Astrocyte (in vitro differentiated cells and primary cell): ENCODE results near the gene CTIF. TPM values are rescaled to one million over a fixed set of nuclear protein-coding genes. Genes with fewer than 3 reads are reported as not detected.

Source experiments
- DNase-seq: peaks from one replicate; pipeline ENCODE4 v3.0.0-alpha.2; 2010; ENCODE audit warnings: low read depth
- FAIRE-seq: peaks from 2 replicates; lab custom pipeline; 2011; peaks lifted over from hg19 to GRCh38; lab: Jason Lieb, UNC
- H2AFZ ChIP-seq: 2 replicates; pipeline ENCODE4 v1.6.0; 2012; ENCODE audit warnings: low read depth, low read length, inconsistent platforms
- H3K27ac ChIP-seq: 2 replicates; pipeline ENCODE4 v1.5.1; 2011; ENCODE audit warnings: low read depth, low read length, inconsistent platforms
- H3K27me3 ChIP-seq: 2 replicates; pipeline ENCODE4 v1.6.0; 2011; ENCODE audit warnings: low read length, inconsistent platforms; ENCODE audit not compliant: insufficient read depth
- H3K36me3 ChIP-seq: 2 replicates; pipeline ENCODE4 v1.5.1; 2011; ENCODE audit warnings: low read length, inconsistent platforms; ENCODE audit not compliant: insufficient read depth
- H3K4me1 ChIP-seq: 2 replicates; pipeline ENCODE4 v1.5.1; 2011; ENCODE audit warnings: low read length, inconsistent platforms; ENCODE audit not compliant: insufficient read depth
- H3K4me2 ChIP-seq: 2 replicates; pipeline ENCODE4 v1.6.0; 2012; ENCODE audit warnings: low read length, inconsistent platforms
- H3K4me3 ChIP-seq: 2 replicates; pipeline ENCODE4 v1.5.1; 2011; ENCODE audit warnings: low read depth, mild to moderate bottlenecking, low read length, inconsistent platforms; ENCODE audit not compliant: insufficient read depth
- H3K79me2 ChIP-seq: 2 replicates; pipeline ENCODE4 v1.6.0; 2012; ENCODE audit warnings: mild to moderate bottlenecking, low read length, inconsistent platforms; ENCODE audit not compliant: insufficient read depth
- H3K9ac ChIP-seq: 2 replicates; pipeline ENCODE4 v1.6.0; 2012; ENCODE audit warnings: mild to moderate bottlenecking, low read length, inconsistent platforms
- H3K9me3 ChIP-seq: 2 replicates; pipeline ENCODE4 v1.5.1; 2012; ENCODE audit warnings: low read depth, mild to moderate bottlenecking, low read length, inconsistent platforms; ENCODE audit not compliant: insufficient read depth
- H4K20me1 ChIP-seq: 2 replicates; pipeline ENCODE4 v1.6.0; 2012; ENCODE audit warnings: low read length, inconsistent platforms; ENCODE audit not compliant: insufficient read depth
- H3K27ac Mint-ChIP-seq: one replicate; pipeline ENCODE4 v1.8.0; 2021; ENCODE audit warnings: mild to moderate bottlenecking, mixed read lengths; ENCODE audit not compliant: unreplicated experiment
- H3K27me3 Mint-ChIP-seq: one replicate; pipeline ENCODE4 v1.8.0; 2021; ENCODE audit warnings: low read depth, mixed read lengths; ENCODE audit not compliant: unreplicated experiment
- H3K36me3 Mint-ChIP-seq: one replicate; pipeline ENCODE4 v1.8.0; 2021; ENCODE audit warnings: low read depth, mixed read lengths; ENCODE audit not compliant: unreplicated experiment
- H3K4me1 Mint-ChIP-seq: one replicate; pipeline ENCODE4 v1.8.0; 2021; ENCODE audit warnings: low read depth, mixed read lengths; ENCODE audit not compliant: unreplicated experiment
- H3K4me3 Mint-ChIP-seq: one replicate; pipeline ENCODE4 v1.8.0; 2021; ENCODE audit warnings: mild to moderate bottlenecking, moderate library complexity, mixed read lengths; ENCODE audit not compliant: unreplicated experiment
- H3K9me3 Mint-ChIP-seq: one replicate; pipeline ENCODE4 v1.8.0; 2021; ENCODE audit warnings: mild to moderate bottlenecking, mixed read lengths; ENCODE audit not compliant: unreplicated experiment
- EZH2 ChIP-seq: IDR thresholded peaks from 2 replicates; pipeline ENCODE4 v1.6.1; 2012; ENCODE audit warnings: mild to moderate bottlenecking, low read length, inconsistent platforms; ENCODE audit not compliant: insufficient read depth
- total RNA-seq: library from RNA; stranded (reverse); gene quantifications from 2 replicates; pipeline ENCODE4 v1.2.1, GENCODE V29; 2021
- TF ChIP-seq, protein P1 (sequence below): IDR thresholded peaks from 2 replicates; pipeline ENCODE4 v1.5.1; 2011; ENCODE audit warnings: low read depth, mild to moderate bottlenecking, inconsistent platforms, low read length, moderate library complexity; ENCODE audit not compliant: insufficient read depth

CTIF gene
- total RNA-seq, 1 donor from 2014 or later = 101 TPM

DNA sequence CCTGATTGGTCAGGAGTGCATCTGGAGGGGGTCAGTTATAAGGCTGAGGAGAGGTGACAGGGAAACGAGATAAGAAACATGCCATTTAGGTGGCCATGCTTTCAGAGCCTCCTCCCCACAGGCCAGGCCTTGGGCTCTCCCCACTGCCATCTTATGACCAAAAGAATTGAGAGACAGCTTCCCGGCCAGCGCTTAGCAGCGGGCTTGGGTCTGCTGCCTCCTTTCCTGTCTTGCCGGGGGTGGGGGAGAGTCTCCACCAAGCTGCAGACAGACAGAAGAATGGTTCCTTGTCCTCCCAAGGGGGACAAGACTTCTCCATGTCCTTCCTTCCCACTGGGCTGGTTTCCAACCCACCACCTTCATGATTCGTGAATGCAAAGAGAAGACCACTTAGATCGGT is 240.6 kb downstream of the CTIF start:
- Histone ChIP-seq H3K27ac (no peak overlapping the region), H3K27me3 (no peaks in the 10 kb centered on the region), H3K9me3 (no peaks in the 10 kb centered on the region), H3K36me3 (peaks cover 3% of the 10 kb centered on the region), H3K79me2 (no peaks in the 10 kb centered on the region), H4K20me1 (peaks cover 13% of the 10 kb centered on the region), H3K4me3 (no peak overlapping the region), H3K4me1 (peaks cover 43% of the 10 kb centered on the region), H3K9ac (no peak overlapping the region), H3K4me2 (no peak overlapping the region), H2AFZ (no peak overlapping the region)
- no peak overlapping the region for H3K4me3 Mint-ChIP-seq
- DNase-seq (no peak), FAIRE-seq (no peak)
- peaks cover 53% of the 10 kb centered on the region for H3K4me1 Mint-ChIP-seq
- no peaks in the 10 kb centered on the region for H3K27me3 Mint-ChIP-seq
- TF ChIP-seq, protein P1, sequence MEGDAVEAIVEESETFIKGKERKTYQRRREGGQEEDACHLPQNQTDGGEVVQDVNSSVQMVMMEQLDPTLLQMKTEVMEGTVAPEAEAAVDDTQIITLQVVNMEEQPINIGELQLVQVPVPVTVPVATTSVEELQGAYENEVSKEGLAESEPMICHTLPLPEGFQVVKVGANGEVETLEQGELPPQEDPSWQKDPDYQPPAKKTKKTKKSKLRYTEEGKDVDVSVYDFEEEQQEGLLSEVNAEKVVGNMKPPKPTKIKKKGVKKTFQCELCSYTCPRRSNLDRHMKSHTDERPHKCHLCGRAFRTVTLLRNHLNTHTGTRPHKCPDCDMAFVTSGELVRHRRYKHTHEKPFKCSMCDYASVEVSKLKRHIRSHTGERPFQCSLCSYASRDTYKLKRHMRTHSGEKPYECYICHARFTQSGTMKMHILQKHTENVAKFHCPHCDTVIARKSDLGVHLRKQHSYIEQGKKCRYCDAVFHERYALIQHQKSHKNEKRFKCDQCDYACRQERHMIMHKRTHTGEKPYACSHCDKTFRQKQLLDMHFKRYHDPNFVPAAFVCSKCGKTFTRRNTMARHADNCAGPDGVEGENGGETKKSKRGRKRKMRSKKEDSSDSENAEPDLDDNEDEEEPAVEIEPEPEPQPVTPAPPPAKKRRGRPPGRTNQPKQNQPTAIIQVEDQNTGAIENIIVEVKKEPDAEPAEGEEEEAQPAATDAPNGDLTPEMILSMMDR = no peak
- TF ChIP-seq EZH2 = no peak
- H3K27ac Mint-ChIP-seq = no peak overlapping the region
- peaks cover 29% of the 10 kb centered on the region for H3K36me3 Mint-ChIP-seq
- no peaks in the 10 kb centered on the region for H3K9me3 Mint-ChIP-seq

DNA sequence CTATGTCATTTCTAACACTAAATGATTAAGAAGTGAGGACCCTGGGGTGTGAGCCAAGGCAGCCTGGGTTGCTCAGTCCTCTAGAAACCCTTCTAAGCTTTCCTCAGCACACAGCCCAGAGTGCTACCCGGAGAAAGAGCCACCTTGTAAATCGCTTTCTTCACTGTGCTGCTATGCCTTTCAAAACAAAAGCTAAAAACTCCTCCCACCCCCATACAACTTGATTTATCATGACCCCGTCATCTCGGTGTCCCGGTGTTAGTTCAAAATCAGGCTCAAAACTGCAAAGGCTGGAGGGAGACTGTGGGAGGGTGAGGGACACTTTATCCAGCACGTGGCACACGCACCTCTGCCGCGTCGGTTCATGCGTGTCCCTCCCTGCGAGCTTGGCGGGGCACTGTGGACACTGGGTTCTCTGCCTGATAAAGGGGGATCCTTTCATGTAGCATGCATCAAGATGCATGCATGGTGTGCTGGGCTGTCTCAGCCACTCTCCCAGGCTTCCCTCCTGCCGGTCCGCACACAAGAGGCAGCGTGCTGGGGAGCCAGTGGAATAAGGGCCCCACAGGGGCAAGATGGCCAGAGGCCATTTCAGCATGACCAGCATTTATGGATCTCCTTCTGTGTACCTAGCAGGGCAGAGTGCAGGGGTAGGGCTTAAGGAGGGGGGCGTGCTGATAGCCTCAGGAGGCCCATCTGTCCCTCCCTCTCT is 241.5 kb downstream of the CTIF start:
- H3K27ac Mint-ChIP-seq = peak overlapping the region; percentile 11
- H3K79me2 ChIP-seq = no peaks in the 10 kb centered on the region
- H3K27ac ChIP-seq = peak overlapping the region; percentile 54
- H3K27me3 Mint-ChIP-seq = no peaks in the 10 kb centered on the region
- FAIRE-seq = peak; percentile 55
- no peak for TF ChIP-seq EZH2
- peak overlapping the region; percentile 73 for H3K4me2 ChIP-seq
- H3K9ac ChIP-seq = peak overlapping the region; percentile 64
- H3K36me3 ChIP-seq = no peaks in the 10 kb centered on the region
- no peak overlapping the region for H2AFZ ChIP-seq
- H3K4me3 Mint-ChIP-seq = peak overlapping the region; percentile 16
- H3K36me3 Mint-ChIP-seq = peaks cover 33% of the 10 kb centered on the region
- no peaks in the 10 kb centered on the region for H3K9me3 ChIP-seq
- no peaks in the 10 kb centered on the region for H3K27me3 ChIP-seq
- H3K4me3 ChIP-seq = no peak overlapping the region
- H4K20me1 ChIP-seq = peaks cover 11% of the 10 kb centered on the region
- peak; percentile 51 for DNase-seq
- H3K4me1 ChIP-seq = peaks cover 43% of the 10 kb centered on the region
- peaks cover 58% of the 10 kb centered on the region for H3K4me1 Mint-ChIP-seq
- H3K9me3 Mint-ChIP-seq = no peaks in the 10 kb centered on the region

DNA sequence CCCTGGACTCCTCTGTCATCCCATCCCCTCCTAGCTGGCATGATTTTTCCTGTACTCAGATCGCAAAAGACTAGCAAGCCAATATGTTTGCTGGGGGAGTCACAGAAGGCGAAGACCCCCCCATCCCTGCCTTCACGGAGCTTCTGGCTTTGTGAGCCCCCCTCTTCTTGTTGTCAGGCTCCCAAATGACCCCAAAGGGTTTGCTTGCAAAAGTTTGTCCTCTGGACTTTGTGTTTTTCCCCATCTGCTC is 242.0 kb downstream of the CTIF start:
- no peaks in the 10 kb centered on the region for H3K9me3 Mint-ChIP-seq
- Histone ChIP-seq H4K20me1 (peaks cover 11% of the 10 kb centered on the region), H3K27me3 (no peaks in the 10 kb centered on the region), H3K36me3 (no peaks in the 10 kb centered on the region), H3K9me3 (no peaks in the 10 kb centered on the region), H3K27ac (peak overlapping the region; percentile 54), H3K79me2 (no peaks in the 10 kb centered on the region), H3K4me3 (no peak overlapping the region), H3K9ac (peak overlapping the region; percentile 64), H3K4me2 (peak overlapping the region; percentile 73), H2AFZ (no peak overlapping the region), H3K4me1 (peaks cover 43% of the 10 kb centered on the region)
- no peak overlapping the region for H3K27ac Mint-ChIP-seq
- H3K4me1 Mint-ChIP-seq = peaks cover 53% of the 10 kb centered on the region
- DNase-seq = no peak
- H3K36me3 Mint-ChIP-seq = peaks cover 30% of the 10 kb centered on the region
- no peak for TF ChIP-seq EZH2
- TF ChIP-seq, protein P1 = no peak
- FAIRE-seq = no peak
- no peaks in the 10 kb centered on the region for H3K27me3 Mint-ChIP-seq
- H3K4me3 Mint-ChIP-seq = peak overlapping the region; percentile 16
